ENCODE results near the gene ICAM5. TPM values are rescaled to one million over a fixed set of nuclear protein-coding genes. Genes with fewer than 3 reads are reported as not detected.
"Not testable (repeated sequence)": the region's sequence is repeated elsewhere in the genome, so short reads cannot be mapped to it uniquely, and the experiment has no call there.

Gene ICAM5
- total RNA-seq, 1 donor from 2014 or later: 0.38 TPM

DNA sequence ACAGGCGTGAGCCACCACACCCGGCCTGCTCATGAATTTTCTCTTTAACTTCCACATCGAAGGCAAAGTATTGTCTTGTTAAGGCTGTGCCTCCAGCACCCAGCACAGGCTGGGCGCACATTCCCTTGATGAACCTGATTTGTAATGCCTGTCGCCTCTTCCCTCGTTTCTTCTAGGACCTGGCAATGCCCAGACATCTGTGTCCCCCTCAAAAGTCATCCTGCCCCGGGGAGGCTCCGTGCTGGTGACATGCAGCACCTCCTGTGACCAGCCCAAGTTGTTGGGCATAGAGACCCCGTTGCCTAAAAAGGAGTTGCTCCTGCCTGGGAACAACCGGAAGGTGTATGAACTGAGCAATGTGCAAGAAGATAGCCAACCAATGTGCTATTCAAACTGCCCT, 15.2 kb upstream of the ICAM5 start:
- H3K4me3 ChIP-seq (ENCODE audit: low read depth, low read length): no peak overlapping the region
- no peaks in the 10 kb centered on the region for H3K36me3 ChIP-seq (ENCODE audit: control insufficient read depth, insufficient read depth, low read length)
- no peak for DNase-seq (ENCODE audit: low read depth)
- no peaks in the 10 kb centered on the region for H3K27me3 ChIP-seq (ENCODE audit: control insufficient read depth, insufficient read depth, low read length)
- TF ChIP-seq, protein P1, sequence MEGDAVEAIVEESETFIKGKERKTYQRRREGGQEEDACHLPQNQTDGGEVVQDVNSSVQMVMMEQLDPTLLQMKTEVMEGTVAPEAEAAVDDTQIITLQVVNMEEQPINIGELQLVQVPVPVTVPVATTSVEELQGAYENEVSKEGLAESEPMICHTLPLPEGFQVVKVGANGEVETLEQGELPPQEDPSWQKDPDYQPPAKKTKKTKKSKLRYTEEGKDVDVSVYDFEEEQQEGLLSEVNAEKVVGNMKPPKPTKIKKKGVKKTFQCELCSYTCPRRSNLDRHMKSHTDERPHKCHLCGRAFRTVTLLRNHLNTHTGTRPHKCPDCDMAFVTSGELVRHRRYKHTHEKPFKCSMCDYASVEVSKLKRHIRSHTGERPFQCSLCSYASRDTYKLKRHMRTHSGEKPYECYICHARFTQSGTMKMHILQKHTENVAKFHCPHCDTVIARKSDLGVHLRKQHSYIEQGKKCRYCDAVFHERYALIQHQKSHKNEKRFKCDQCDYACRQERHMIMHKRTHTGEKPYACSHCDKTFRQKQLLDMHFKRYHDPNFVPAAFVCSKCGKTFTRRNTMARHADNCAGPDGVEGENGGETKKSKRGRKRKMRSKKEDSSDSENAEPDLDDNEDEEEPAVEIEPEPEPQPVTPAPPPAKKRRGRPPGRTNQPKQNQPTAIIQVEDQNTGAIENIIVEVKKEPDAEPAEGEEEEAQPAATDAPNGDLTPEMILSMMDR (IDR thresholded peaks at IDR 0.05; ENCODE audit: insufficient read depth, low read length, poor library complexity, severe bottlenecking): no peak

DNA sequence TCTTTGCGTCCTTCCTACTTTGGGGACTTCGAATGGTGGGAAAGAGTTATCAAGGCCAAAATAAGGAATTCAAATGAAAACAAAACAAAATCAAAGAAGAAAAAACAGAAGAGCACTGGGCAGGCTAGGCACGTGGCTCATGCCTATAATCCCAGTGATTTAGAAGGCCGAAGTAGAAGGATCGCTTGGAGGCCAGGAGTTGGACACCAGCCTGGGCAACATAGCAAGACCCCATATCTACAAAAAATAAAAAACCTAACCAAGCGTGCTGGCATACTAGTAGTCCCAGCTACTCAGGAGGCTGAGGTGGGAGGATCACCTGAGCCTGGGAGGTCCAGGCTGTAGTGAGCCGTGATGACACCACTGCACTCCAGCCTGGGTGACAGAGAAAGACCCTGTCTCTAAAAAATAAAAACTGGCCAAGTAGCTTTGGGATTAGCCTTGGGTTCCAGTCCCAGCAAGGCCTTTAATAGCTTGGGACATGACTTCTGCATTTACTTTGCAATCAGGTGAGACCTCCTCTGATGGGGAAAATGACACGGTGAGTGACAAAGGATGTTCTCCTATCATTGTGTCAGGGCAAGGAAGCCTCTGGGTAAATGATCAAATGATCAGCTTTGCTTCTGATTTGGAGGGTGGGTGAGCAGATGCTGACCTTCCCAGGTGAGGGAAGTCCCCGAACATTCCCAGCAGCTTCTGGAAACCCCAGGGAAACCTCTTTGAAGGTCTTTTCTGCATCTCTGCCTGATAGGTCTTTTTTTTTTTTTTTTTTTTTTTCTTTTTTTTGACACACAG, 11.8 kb upstream of the ICAM5 start:
- no peaks in the 10 kb centered on the region for H3K36me3 ChIP-seq (ENCODE audit: control insufficient read depth, insufficient read depth, low read length)
- TF ChIP-seq, protein P1 (IDR thresholded peaks at IDR 0.05; ENCODE audit: insufficient read depth, low read length, poor library complexity, severe bottlenecking): no peak
- H3K4me3 ChIP-seq (ENCODE audit: low read depth, low read length): no peak overlapping the region
- DNase-seq (ENCODE audit: low read depth): no peak
- H3K27me3 ChIP-seq (ENCODE audit: control insufficient read depth, insufficient read depth, low read length): no peaks in the 10 kb centered on the region

DNA sequence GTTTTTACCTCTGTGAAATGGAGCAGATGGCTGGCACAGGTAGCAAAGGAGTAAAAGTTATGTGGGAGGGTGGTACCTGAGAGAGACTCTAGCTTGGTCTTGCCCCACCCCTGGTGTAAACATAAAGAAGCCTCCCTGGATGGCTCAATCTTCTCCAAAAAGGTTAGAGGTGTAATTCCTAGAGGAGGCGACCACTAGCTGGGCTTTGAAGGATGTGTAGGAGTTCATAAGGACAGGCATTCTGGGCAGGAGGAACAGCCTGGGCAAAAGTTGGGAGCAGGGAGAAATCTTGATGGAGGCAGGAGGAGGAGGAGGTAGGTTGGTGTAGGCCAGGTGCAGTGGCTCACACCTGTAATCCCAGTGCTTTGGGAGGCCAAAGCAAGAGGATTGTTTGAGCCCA, 10.8 kb upstream of the ICAM5 start:
- TF ChIP-seq, protein P1 (IDR thresholded peaks at IDR 0.05; ENCODE audit: insufficient read depth, low read length, poor library complexity, severe bottlenecking): no peak
- Histone ChIP-seq H3K36me3 (ENCODE audit: control insufficient read depth, insufficient read depth, low read length) (no peaks in the 10 kb centered on the region), H3K27me3 (ENCODE audit: control insufficient read depth, insufficient read depth, low read length) (no peaks in the 10 kb centered on the region), H3K4me3 (ENCODE audit: low read depth, low read length) (no peak overlapping the region)
- no peak for DNase-seq (ENCODE audit: low read depth)

DNA sequence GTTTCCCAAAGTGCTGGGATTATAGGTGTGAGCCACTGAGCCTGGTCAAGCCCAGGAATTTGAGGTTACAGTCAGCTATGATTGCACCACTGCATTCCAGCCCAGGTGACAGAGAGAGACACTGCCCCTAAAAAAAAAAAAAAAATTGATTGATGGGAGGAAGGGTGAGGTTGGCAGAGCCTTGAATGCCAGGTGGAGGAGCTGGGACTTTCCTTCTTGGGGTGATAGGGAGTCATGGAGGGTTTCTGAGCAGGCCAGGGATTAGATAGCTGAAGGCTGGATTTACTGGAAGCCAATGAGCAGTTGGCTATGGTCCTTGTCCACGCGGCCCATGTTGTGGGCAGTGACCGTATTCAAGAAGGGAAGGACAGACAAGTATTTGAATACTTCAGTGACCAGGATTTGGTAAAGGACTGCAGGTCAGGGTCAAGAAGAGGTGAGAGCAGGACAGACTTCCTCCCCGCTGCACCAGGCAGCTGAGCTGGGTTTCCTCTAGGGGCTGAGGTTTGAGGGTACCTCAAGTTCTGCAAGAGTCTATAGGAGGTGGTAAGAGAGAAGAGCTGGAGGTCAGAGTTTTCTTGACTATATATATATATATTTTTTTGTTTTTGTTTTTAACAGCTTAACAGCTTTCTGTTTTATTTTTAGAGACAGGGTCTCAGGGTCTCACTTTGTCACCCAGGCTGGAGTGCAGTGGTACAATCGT, 9.9 kb upstream of the ICAM5 start:
- Histone ChIP-seq H3K4me3 (ENCODE audit: low read depth, low read length) (no peak overlapping the region), H3K36me3 (ENCODE audit: control insufficient read depth, insufficient read depth, low read length) (no peaks in the 10 kb centered on the region)
- DNase-seq (ENCODE audit: low read depth): no peak

DNA sequence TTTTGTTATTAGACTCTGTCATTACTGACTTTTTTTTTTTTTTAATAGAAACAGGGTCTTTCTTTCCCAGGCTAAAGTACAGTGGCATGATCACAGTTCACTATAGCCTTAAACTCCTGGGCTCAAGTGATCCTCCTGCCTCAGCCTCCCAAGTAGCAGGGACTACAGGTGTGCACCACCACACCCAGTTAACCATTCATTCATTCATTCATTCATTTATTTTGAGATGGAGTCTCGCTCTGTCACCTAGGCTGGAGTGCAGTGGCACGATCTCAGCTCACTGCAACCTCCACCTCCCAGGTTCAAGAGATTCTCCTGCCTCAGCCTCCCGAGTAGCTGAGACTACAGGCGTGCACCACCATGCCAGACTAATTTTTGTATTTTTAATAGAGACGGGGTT, 7.7 kb upstream of the ICAM5 start:
- H3K36me3 ChIP-seq (ENCODE audit: control insufficient read depth, insufficient read depth, low read length); H3K4me3 ChIP-seq (ENCODE audit: low read depth, low read length); H3K27me3 ChIP-seq (ENCODE audit: control insufficient read depth, insufficient read depth, low read length); DNase-seq (ENCODE audit: low read depth): not testable (repeated sequence)

More for the DNA sequence above, 9.9 kb upstream of the ICAM5 start:
- TF ChIP-seq, protein P1 (IDR thresholded peaks at IDR 0.05; ENCODE audit: insufficient read depth, low read length, poor library complexity, severe bottlenecking): no peak
- no peaks in the 10 kb centered on the region for H3K27me3 ChIP-seq (ENCODE audit: control insufficient read depth, insufficient read depth, low read length)

DNA sequence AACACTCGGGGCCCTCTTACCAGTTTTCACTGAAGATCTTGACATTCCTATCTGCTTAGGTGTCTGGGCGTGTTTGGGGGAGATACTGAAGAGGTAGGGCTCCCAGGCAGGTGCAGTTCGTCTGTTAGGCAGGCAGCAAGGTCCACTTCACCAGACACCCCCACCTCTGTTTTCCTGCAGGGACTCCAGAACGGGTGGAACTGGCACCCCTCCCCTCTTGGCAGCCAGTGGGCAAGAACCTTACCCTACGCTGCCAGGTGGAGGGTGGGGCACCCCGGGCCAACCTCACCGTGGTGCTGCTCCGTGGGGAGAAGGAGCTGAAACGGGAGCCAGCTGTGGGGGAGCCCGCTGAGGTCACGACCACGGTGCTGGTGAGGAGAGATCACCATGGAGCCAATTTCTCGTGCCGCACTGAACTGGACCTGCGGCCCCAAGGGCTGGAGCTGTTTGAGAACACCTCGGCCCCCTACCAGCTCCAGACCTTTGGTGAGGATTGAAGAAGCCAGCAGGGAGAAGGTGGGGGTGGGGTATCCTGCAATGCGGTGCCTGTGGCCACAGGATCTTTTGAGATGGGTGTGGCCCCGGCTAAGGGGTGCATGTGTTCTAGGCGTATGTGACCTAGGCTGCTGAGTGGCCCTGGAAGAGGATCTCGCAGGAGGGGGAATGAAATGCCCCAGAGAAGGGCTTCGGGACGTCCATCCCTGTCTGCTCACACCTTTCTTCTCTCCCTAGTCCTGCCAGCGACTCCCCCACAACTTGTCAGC, 6.3 kb upstream of the ICAM5 start:
- H3K4me3 ChIP-seq (ENCODE audit: low read depth, low read length): no peak overlapping the region
- TF ChIP-seq, protein P1 (IDR thresholded peaks at IDR 0.05; ENCODE audit: insufficient read depth, low read length, poor library complexity, severe bottlenecking): no peak
- DNase-seq (ENCODE audit: low read depth): no peak
- H3K27me3 ChIP-seq (ENCODE audit: control insufficient read depth, insufficient read depth, low read length): peaks cover 18% of the 10 kb centered on the region
- H3K36me3 ChIP-seq (ENCODE audit: control insufficient read depth, insufficient read depth, low read length): no peaks in the 10 kb centered on the region
